ENCODE data around the gene RBFOX2.
"Not testable (repeated sequence)": the region's sequence is repeated elsewhere in the genome, so short reads cannot be mapped to it uniquely, and the experiment has no call there.

The RBFOX2 gene

GRCh38 chr22:35766654-35767580 is 261.7 kb downstream of the RBFOX2 start:
- DNase-seq (ENCODE audit: low read depth): no peak

GRCh38 chr22:35761037-35761436 is 267.6 kb downstream of the RBFOX2 start:
- no peak for DNase-seq (ENCODE audit: low read depth)

GRCh38 chr22:35758394-35758793 is 270.2 kb downstream of the RBFOX2 start:
- DNase-seq (ENCODE audit: low read depth): no peak

- DNase-seq (ENCODE audit: low read depth): no peak
These were observed 271.9 kb downstream of the RBFOX2 start for GRCh38 chr22:35756722-35757121.

- DNase-seq (ENCODE audit: low read depth): no peak
These were observed 273.9 kb downstream of the RBFOX2 start for GRCh38 chr22:35754761-35755160.

GRCh38 chr22:35752863-35753189 is 275.8 kb downstream of the RBFOX2 start:
- DNase-seq (ENCODE audit: low read depth): no peak

GRCh38 chr22:35752006-35752862 is 276.4 kb downstream of the RBFOX2 start:
- DNase-seq (ENCODE audit: low read depth): no peak

- DNase-seq (ENCODE audit: low read depth): no peak
These were observed 278.8 kb downstream of the RBFOX2 start for GRCh38 chr22:35749808-35750207.

- no peak for DNase-seq (ENCODE audit: low read depth)
These were observed 281.5 kb downstream of the RBFOX2 start for GRCh38 chr22:35746946-35747703.

- no peak for DNase-seq (ENCODE audit: low read depth)
These were observed 282.4 kb downstream of the RBFOX2 start for GRCh38 chr22:35746248-35746647.

- no peak for DNase-seq (ENCODE audit: low read depth)
These were observed 285.2 kb downstream of the RBFOX2 start for GRCh38 chr22:35743326-35743860.

- no peak for DNase-seq (ENCODE audit: low read depth)
These were observed 286.1 kb downstream of the RBFOX2 start for GRCh38 chr22:35742342-35743100.

- DNase-seq (ENCODE audit: low read depth): no peak
These were observed 288.0 kb downstream of the RBFOX2 start for GRCh38 chr22:35740616-35741015.

GRCh38 chr22:35739931-35740380 is 288.7 kb downstream of the RBFOX2 start:
- no peak for DNase-seq (ENCODE audit: low read depth)

- DNase-seq (ENCODE audit: low read depth): no peak
These were observed 289.3 kb downstream of the RBFOX2 start for GRCh38 chr22:35739076-35739930.

GRCh38 chr22:35737886-35738285 is 290.7 kb downstream of the RBFOX2 start:
- not testable (repeated sequence) for DNase-seq (ENCODE audit: low read depth)

GRCh38 chr22:35736701-35737100 is 291.9 kb downstream of the RBFOX2 start:
- no peak for DNase-seq (ENCODE audit: low read depth)

- no peak for DNase-seq (ENCODE audit: low read depth)
These were observed 292.5 kb downstream of the RBFOX2 start for GRCh38 chr22:35736166-35736565.

- DNase-seq (ENCODE audit: low read depth): no peak
These were observed 293.1 kb downstream of the RBFOX2 start for GRCh38 chr22:35735542-35735941.

GRCh38 chr22:35734517-35734827 is 294.2 kb downstream of the RBFOX2 start:
- no peak for DNase-seq (ENCODE audit: low read depth)
